ENCODE data around the gene IFT81. TPM values are rescaled to one million over a fixed set of nuclear protein-coding genes. Genes with fewer than 3 reads are reported as not detected.

IFT81 gene
- total and polyA plus RNA-seq, 2 donors (not counting 3 experiments of a cell fraction or from before 2014, with no cell fraction given), result 2.4 to 9.8 TPM

- intact Hi-C loops (cut with micrococcal nuclease) (no loop called here), dilution Hi-C loops (cut with MboI; ENCODE audit: extremely low pct_ligation_motif_present, low sequenced_read_pairs) (no loop called here)
- CTCF ChIA-PET, result no interaction called here
- BruUV-seq (replicated peaks), result no TSS peak
- DNase-seq (ENCODE audit: low read depth, low spot score) (no peak), FAIRE-seq (peak; percentile 15)
- H3K4me3 ChIP-seq (replicated peaks in 1 of 3; ENCODE audit: insufficient read depth in 1 of 3, low read depth in 1 of 3, low read length in 3 of 3), result no peak overlapping the region
- POLR2A ChIA-PET, result no interaction called here
- H3K79me2 ChIP-seq (ENCODE audit: control insufficient read depth, insufficient read depth, low read length), result no peaks in the 10 kb centered on the region
- no peaks in the 10 kb centered on the region for H3K36me3 ChIP-seq (ENCODE audit: control insufficient read depth in 2 of 2, extremely low read depth in 1 of 2, insufficient read depth in 2 of 2, low read length in 2 of 2)
- H3K9ac ChIP-seq (replicated peaks; ENCODE audit: extremely low read depth, insufficient read depth, low read length), result no peak overlapping the region
- H3K9me1 ChIP-seq (replicated peaks; ENCODE audit: control insufficient read depth, extremely low read depth, insufficient read depth, low read length), result no peaks in the 10 kb centered on the region
- no peaks in the 10 kb centered on the region for H3K9me3 ChIP-seq (replicated peaks; ENCODE audit: control insufficient read depth, insufficient read depth, low read length)
- no peak overlapping the region for H3K4me2 ChIP-seq (ENCODE audit: insufficient read depth, low read length)
- TF ChIP-seq MYC (IDR thresholded peaks at IDR 0.05; ENCODE audit: low read depth, low read length) (no peak), EZH2 (IDR thresholded peaks at IDR 0.05; ENCODE audit: borderline replicate concordance, low read depth, low read length, severe bottlenecking) (no peak), GATA2 (IDR thresholded peaks at IDR 0.05; ENCODE audit: insufficient read depth, insufficient read length, low read depth, low read length) (no peak), FOS (IDR thresholded peaks at IDR 0.05; ENCODE audit: borderline replicate concordance, insufficient read depth, low read length) (no peak), JUN (IDR thresholded peaks at IDR 0.05; ENCODE audit: borderline replicate concordance, insufficient read depth, insufficient read length, low read depth) (no peak), CTCF (IDR thresholded peaks at IDR 0.05; ENCODE audit: extremely low read depth in 1 of 2, insufficient read depth in 1 of 2, low read depth in 1 of 2, low read length in 2 of 2) (no peak), POLR2A (IDR thresholded peaks at IDR 0.05; ENCODE audit: low read depth, low read length) (no peak), MAX (IDR thresholded peaks at IDR 0.05; ENCODE audit: insufficient read depth, insufficient read length) (no peak), POLR2AphosphoS5 (IDR thresholded peaks at IDR 0.05; ENCODE audit: insufficient read depth, low read depth, low read length) (no peak)
- no peaks in the 10 kb centered on the region for H3K4me1 ChIP-seq (ENCODE audit: control insufficient read depth, extremely low read depth, insufficient read depth, low read length)
- no peak overlapping the region for H2AFZ ChIP-seq (ENCODE audit: low read depth, low read length)
- H3K27me3 ChIP-seq (ENCODE audit: control insufficient read depth in 2 of 2, insufficient read depth in 2 of 2, low read length in 2 of 2), result no peaks in the 10 kb centered on the region
- no peaks in the 10 kb centered on the region for H4K20me1 ChIP-seq (replicated peaks; ENCODE audit: control insufficient read depth, extremely low read depth, insufficient read depth, low read length)
- H3K27ac ChIP-seq (ENCODE audit: insufficient read depth, low read depth, low read length), result no peak overlapping the region
These were observed 94.0 kb downstream of the IFT81 start for GRCh38 chr12:110217996-110218674.

Measured in endothelial cell of umbilical vein (primary cell).